Caco-2 (cell line): ENCODE data around the gene VAV2. TPM values are rescaled to one million over a fixed set of nuclear protein-coding genes. Genes with fewer than 3 reads are reported as not detected.

ENCODE experiments used
- BruUV-seq: library from RNA; stranded (reverse); fragments of 400-500 nt; replicated peaks from 2 replicates; lab custom pipeline; 2021; lab: Mats Ljungman, UMichigan
- CTCF ChIA-PET: fragments of 300-600 bp; sonication (Branson Sonifier 250); formaldehyde crosslinking; loops from one replicate; lab custom pipeline; 2022; ENCODE audit warnings: antibody characterized with exemption; lab: Charles Lee
- POLR2A ChIA-PET: fragments of 300-600 bp; sonication (Branson Sonifier 250); formaldehyde crosslinking; loops from one replicate; lab custom pipeline; 2022; ENCODE audit warnings: antibody characterized with exemption; lab: Charles Lee
- DNase-seq, 2 experiments: peaks; one replicate each; pipeline versions ENCODE4 v3.0.0 to v3.0.0-alpha.2; 2020 to 2022
- H3K27me3 ChIP-seq: replicated peaks from 2 replicates; pipeline ENCODE4 v1.6.0; 2011; ENCODE audit warnings: low read length; ENCODE audit not compliant: control insufficient read depth, insufficient read depth
- H3K36me3 ChIP-seq: 2 replicates; pipeline ENCODE4 v1.5.1; 2011; ENCODE audit warnings: low read length; ENCODE audit not compliant: control insufficient read depth, insufficient read depth
- H3K4me1 ChIP-seq: fragments of 250-450 bp; sonication (Bioruptor Pico); 2 replicates; pipeline ENCODE4 v1.5.1; 2020; ENCODE audit warnings: mild to moderate bottlenecking
- H3K4me3 ChIP-seq: 2 replicates; pipeline ENCODE4 v1.5.1; 2011; ENCODE audit warnings: low read depth, mild to moderate bottlenecking, control low read depth, low read length
- H3K9me3 ChIP-seq: fragments of 250-450 bp; sonication (Bioruptor Pico); 2 replicates; pipeline ENCODE4 v1.5.1; 2020; ENCODE audit warnings: mild to moderate bottlenecking, moderate library complexity
- H3K27ac Mint-ChIP-seq: one replicate; pipeline ENCODE4 v1.8.0; 2022; ENCODE audit warnings: mixed read lengths; ENCODE audit not compliant: unreplicated experiment
- H3K27me3 Mint-ChIP-seq: one replicate; pipeline ENCODE4 v1.8.0; 2022; ENCODE audit warnings: mixed read lengths; ENCODE audit not compliant: insufficient read depth, unreplicated experiment
- H3K36me3 Mint-ChIP-seq: one replicate; pipeline ENCODE4 v1.8.0; 2022; ENCODE audit warnings: mild to moderate bottlenecking, mixed read lengths; ENCODE audit not compliant: insufficient read depth, unreplicated experiment
- H3K4me1 Mint-ChIP-seq: one replicate; pipeline ENCODE4 v1.8.0; 2022; ENCODE audit warnings: low read depth, mixed read lengths; ENCODE audit not compliant: unreplicated experiment
- H3K4me3 Mint-ChIP-seq: one replicate; pipeline ENCODE4 v1.8.0; 2022; ENCODE audit warnings: mild to moderate bottlenecking, moderate library complexity, mixed read lengths; ENCODE audit not compliant: unreplicated experiment
- H3K9me3 Mint-ChIP-seq: one replicate; pipeline ENCODE4 v1.8.0; 2022; ENCODE audit warnings: mixed read lengths; ENCODE audit not compliant: unreplicated experiment
- intact Hi-C: fragments of 100-400 bp; cut with micrococcal nuclease; formaldehyde crosslinking; loops from one replicate; pipeline ENCODE4 v1.10.0; 2022; ENCODE audit not compliant: unreplicated experiment
- total RNA-seq: library from RNA; stranded (reverse); gene quantifications from 2 replicates; pipeline ENCODE4 v1.2.3, GENCODE V29; 2022
- TF ChIP-seq, protein P1 (sequence below), 2 experiments: fragments of 200-600 bp in 1 of 2; IDR thresholded peaks; 1 replicate in 1 of 2; 2 replicates in 1 of 2; pipeline versions ENCODE4 v1.5.1 to v1.8.0; 2011 to 2022; ENCODE audit warnings: antibody characterized with exemption in 1 of 2, control low read depth in 1 of 2, inconsistent platforms in 1 of 2, low read depth in 1 of 2, low read length in 1 of 2, mild to moderate bottlenecking in 1 of 2, moderate library complexity in 1 of 2; ENCODE audit not compliant: insufficient read depth in 1 of 2, severe bottlenecking in 1 of 2, unreplicated experiment in 1 of 2

VAV2 gene
- total RNA-seq, 1 experiment from 2014 or later, result 55.3 TPM

DNA sequence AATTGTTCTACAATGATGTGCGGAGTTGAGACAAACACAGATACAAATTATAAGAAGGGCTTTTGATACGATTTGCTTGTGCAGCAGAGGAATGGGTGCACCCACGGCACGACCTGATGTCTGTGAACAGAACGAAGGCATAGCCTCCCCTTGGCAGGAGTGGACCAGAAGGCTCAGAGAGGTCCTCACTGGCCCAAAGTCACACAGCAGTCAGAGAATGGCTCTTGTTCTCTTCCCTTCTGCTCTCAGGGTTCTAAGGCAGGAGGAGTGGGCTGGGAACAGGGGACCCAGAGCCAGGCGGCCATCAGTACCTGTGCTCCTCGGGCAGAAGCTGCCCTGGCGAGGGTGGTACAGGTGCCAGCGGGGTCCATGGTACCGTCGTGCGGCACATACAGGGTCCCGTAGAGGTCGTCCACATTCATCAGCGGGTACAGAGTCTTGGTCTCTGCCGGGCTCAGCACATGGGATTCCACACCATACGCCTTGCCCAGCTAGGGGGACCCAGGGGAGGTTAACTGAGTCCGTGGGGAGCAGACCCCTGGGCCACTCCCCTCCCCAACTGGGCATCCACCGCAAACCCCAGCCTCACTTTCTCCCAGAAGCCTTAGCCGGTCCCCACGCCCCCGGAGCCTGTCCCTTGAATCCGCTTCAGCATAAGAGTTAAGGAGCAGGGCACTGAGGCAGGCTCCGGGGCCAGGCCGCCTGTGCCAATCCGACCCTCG lies 261.0 kb downstream of the VAV2 start:
- H3K27ac Mint-ChIP-seq, result no peak overlapping the region
- TF ChIP-seq, protein P1, sequence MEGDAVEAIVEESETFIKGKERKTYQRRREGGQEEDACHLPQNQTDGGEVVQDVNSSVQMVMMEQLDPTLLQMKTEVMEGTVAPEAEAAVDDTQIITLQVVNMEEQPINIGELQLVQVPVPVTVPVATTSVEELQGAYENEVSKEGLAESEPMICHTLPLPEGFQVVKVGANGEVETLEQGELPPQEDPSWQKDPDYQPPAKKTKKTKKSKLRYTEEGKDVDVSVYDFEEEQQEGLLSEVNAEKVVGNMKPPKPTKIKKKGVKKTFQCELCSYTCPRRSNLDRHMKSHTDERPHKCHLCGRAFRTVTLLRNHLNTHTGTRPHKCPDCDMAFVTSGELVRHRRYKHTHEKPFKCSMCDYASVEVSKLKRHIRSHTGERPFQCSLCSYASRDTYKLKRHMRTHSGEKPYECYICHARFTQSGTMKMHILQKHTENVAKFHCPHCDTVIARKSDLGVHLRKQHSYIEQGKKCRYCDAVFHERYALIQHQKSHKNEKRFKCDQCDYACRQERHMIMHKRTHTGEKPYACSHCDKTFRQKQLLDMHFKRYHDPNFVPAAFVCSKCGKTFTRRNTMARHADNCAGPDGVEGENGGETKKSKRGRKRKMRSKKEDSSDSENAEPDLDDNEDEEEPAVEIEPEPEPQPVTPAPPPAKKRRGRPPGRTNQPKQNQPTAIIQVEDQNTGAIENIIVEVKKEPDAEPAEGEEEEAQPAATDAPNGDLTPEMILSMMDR (IDR thresholded peaks at IDR 0.05; ENCODE audit: insufficient read depth in 1 of 2, low read depth in 1 of 2, low read length in 1 of 2, severe bottlenecking in 1 of 2, unreplicated experiment in 1 of 2), result no peak
- H3K9me3 Mint-ChIP-seq, result no peaks in the 10 kb centered on the region
- no peaks in the 10 kb centered on the region for H3K36me3 Mint-ChIP-seq
- H3K27me3 Mint-ChIP-seq, result peaks cover 8% of the 10 kb centered on the region
- H3K4me3 Mint-ChIP-seq, result no peak overlapping the region
- intact Hi-C loops, result no loop called here
- CTCF ChIA-PET, result interaction anchor here (0.6 kb wide), 1 partner anchor 240 kb away, joined by 3 read pairs; no protein-coding TSS in a partner anchor
- Histone ChIP-seq H3K4me1 (no peaks in the 10 kb centered on the region), H3K27me3 (no peaks in the 10 kb centered on the region), H3K4me3 (no peak overlapping the region), H3K36me3 (no peaks in the 10 kb centered on the region), H3K9me3 (no peaks in the 10 kb centered on the region)
- POLR2A ChIA-PET, result no interaction called here
- peaks cover 4% of the 10 kb centered on the region for H3K4me1 Mint-ChIP-seq
- BruUV-seq, result no TSS peak
- DNase-seq, result no peak

DNA sequence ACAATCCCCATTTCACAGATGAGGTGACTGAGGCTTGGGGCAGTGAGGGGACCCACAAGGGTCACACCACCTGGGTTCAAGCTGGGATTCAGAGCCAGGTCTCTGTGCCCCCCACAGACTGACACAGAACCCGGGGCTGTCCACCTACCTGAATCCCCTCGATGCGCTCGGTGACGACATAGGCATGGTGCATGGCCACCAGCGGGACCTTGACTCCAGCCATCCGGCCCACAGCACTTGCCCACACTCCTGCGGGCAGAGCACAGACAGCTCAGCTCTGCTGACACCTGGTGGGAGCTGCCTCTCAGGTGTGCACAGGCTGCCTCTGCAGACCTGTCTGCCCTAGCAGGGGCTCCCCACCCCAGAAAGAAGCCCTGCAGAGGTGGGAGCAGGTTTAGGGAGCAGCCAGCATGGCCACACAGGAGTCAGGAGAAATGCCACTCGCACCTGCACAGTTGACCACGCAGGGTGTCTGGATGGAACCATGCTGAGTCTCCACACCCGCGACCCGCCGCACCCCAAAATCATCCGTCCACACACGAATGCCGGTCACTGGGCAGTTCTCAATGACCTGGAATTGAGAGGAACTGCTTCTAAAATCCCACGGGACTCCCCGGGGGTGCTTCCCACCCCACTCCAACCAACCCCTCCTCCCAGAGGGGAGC lies 262.4 kb downstream of the VAV2 start:
- Mint-ChIP-seq H3K27ac (no peak overlapping the region), H3K9me3 (no peaks in the 10 kb centered on the region), H3K4me3 (no peak overlapping the region), H3K27me3 (peaks cover 8% of the 10 kb centered on the region), H3K36me3 (no peaks in the 10 kb centered on the region), H3K4me1 (peaks cover 4% of the 10 kb centered on the region)
- TF ChIP-seq, protein P1 (IDR thresholded peaks at IDR 0.05; ENCODE audit: insufficient read depth in 1 of 2, low read depth in 1 of 2, low read length in 1 of 2, severe bottlenecking in 1 of 2, unreplicated experiment in 1 of 2), result peak in 1 of 2 experiments; percentile 31
- H3K4me1 ChIP-seq, result no peaks in the 10 kb centered on the region
- H3K27me3 ChIP-seq, result no peaks in the 10 kb centered on the region
- POLR2A ChIA-PET, result no interaction called here
- intact Hi-C loops, result no loop called here
- no peaks in the 10 kb centered on the region for H3K9me3 ChIP-seq
- CTCF ChIA-PET, result interaction anchor here (0.8 kb wide), 1 partner anchor 224 kb away, joined by 3 read pairs; no protein-coding TSS in a partner anchor
- peak in 1 of 2 experiments; percentile 42 for DNase-seq
- H3K36me3 ChIP-seq, result no peaks in the 10 kb centered on the region
- no TSS peak for BruUV-seq
- no peak overlapping the region for H3K4me3 ChIP-seq

DNA sequence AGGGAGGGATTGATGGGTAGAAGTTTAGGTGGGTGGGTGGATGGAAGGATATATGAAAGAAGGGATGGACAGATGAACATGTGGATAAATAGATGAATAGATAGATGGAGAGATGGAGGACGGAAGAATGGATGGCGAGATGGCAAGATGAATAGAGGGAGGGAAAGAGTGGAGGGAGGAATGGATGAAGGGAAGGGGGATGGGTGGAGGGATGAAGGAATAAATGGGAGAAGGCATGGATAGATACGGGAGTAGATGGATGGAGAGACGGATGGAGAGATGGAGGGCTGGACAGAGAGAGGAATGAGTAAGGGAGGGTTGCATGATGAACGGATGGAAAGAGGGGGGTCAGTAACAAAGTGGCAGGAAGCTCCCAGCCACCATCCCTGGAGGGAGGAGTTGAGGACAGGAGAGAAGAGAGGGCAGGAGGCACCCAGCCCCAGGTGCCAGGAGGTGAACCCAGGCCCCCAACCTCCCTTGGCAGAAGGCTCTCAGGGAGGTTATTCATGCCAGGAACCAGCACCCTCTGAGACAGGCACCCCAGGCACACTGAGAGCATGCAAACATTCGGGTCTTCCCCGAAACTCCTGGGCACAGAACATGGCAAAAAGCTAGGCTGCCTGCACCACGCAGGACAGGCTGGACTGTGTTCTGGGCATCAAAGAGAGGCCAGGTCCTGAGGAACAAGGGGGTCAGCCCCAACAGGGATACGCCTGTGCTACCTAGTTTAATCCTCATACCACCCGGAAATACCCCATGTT lies 263.1 kb downstream of the VAV2 start:
- no peak for DNase-seq
- no peaks in the 10 kb centered on the region for H3K4me1 ChIP-seq
- TF ChIP-seq, protein P1 (IDR thresholded peaks at IDR 0.05; ENCODE audit: insufficient read depth in 1 of 2, low read depth in 1 of 2, low read length in 1 of 2, severe bottlenecking in 1 of 2, unreplicated experiment in 1 of 2), result no peak
- no peak overlapping the region for H3K4me3 Mint-ChIP-seq
- no peaks in the 10 kb centered on the region for H3K36me3 ChIP-seq
- no TSS peak for BruUV-seq
- no peaks in the 10 kb centered on the region for H3K27me3 ChIP-seq
- peaks cover 4% of the 10 kb centered on the region for H3K4me1 Mint-ChIP-seq
- peaks cover 8% of the 10 kb centered on the region for H3K27me3 Mint-ChIP-seq
- intact Hi-C loops, result no loop called here
- no peak overlapping the region for H3K27ac Mint-ChIP-seq
- POLR2A ChIA-PET, result no interaction called here
- H3K9me3 Mint-ChIP-seq, result no peaks in the 10 kb centered on the region
- H3K9me3 ChIP-seq, result no peaks in the 10 kb centered on the region; the same call in 1 of the 2 replicates
- CTCF ChIA-PET, result interaction anchor here (0.6 to 0.8 kb wide), 3 partner anchors 117 to 223 kb away, joined by 3 to 6 read pairs (median 3); no protein-coding TSS in a partner anchor
- H3K4me3 ChIP-seq, result no peak overlapping the region
- no peaks in the 10 kb centered on the region for H3K36me3 Mint-ChIP-seq
